GM18511 (cell line): ENCODE data around the gene KRTAP4-8.
"Not testable (repeated sequence)": the region's sequence is repeated elsewhere in the genome, so short reads cannot be mapped to it uniquely, and the experiment has no call there.

Experiments
- ATAC-seq: cut with Tn5 transposase; IDR thresholded peaks from one replicate; pipeline ENCODE4 v1.9.1; 2021; ENCODE audit warnings: mild to moderate bottlenecking, moderate library complexity; ENCODE audit not compliant: unreplicated experiment

The KRTAP4-8 gene

GRCh38 chr17:41108728-41109386, 10.9 kb upstream of the KRTAP4-8 start:
- not testable (repeated sequence) for ATAC-seq

- no peak for ATAC-seq
These were observed 10.1 kb upstream of the KRTAP4-8 start for GRCh38 chr17:41107941-41108450.

DNA sequence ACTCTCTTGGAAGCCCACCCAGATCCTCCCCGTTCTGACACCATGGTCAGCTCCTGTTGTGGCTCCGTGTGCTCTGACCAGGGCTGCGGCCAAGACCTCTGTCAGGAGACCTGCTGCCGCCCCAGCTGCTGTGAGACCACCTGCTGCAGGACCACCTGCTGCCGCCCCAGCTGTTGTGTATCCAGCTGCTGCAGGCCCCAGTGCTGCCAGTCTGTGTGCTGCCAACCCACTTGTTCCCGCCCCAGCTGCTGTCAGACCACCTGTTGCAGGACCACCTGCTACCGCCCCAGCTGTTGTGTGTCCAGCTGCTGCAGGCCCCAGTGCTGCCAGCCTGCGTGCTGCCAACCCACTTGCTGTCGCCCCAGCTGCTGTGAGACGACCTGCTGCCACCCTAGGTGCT, 7.4 kb upstream of the KRTAP4-8 start, which contains the start of gene KRTAP4-9:
TSS of gene KRTAP4-9 (plus strand) at position 43 of the 400 bp plus-strand sequence. CDS start at position 43, 0 bp downstream.
- ATAC-seq: not testable (repeated sequence)

GRCh38 chr17:41104386-41105038, 6.6 kb upstream of the KRTAP4-8 start:
- not testable (repeated sequence) for ATAC-seq

DNA sequence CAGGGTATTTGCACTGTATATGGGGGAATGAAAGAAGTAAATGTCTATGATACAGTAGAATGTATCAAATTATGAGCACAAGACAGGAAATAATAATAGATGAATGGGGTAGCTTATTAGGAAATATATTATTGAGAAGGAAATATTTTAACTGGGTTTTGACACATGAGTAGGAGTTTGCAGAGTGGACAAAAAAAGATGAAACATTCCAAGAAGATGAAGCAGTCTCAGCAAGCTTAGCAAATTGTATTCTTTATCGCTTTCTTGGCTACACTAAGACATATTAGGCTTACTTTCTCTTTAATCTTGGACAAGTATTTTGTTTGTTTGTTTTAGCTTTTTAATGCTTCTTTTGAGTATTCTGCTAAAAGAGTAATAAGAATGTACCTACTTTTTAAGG, 6.0 kb upstream of the KRTAP4-8 start:
- no peak for ATAC-seq

DNA sequence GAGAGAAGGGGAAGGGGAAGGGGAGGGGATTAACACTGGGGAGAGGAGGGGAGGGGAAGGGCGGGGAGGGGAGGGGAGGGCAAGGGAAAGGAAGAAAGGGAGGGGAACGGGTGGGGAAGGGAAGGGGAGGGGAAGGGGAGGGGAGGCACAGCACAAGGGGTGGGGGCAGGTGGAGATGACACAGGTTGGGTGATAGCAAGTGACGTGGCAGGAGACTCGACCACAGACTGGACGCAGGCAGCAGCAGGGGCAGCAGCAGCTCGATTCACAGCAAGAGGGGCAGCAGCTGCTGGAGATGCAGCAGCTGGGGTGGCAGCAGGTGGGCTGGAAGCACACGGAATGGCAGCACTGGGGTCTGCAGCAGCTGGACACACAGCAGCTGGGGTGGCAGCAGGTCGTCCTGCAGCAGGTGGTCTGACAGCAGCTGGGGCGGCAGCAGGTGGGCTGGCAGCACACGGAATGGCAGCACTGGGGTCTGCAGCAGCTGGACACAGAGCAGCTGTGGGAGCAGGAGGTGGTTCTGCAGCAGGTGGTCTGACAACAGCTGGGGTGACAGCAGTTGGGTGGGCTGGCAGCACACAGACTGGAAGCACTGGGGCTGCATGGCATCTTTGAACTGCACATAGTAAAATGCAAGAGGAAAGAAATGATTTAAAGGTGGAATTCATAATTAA, 3.8 kb upstream of the KRTAP4-8 start, which contains the start of gene KRTAP4-16:
TSS of gene KRTAP4-16 (minus strand) at position 624 of the 674 bp plus-strand sequence. CDS start at position 624, 0 bp downstream.
- no peak for ATAC-seq

DNA sequence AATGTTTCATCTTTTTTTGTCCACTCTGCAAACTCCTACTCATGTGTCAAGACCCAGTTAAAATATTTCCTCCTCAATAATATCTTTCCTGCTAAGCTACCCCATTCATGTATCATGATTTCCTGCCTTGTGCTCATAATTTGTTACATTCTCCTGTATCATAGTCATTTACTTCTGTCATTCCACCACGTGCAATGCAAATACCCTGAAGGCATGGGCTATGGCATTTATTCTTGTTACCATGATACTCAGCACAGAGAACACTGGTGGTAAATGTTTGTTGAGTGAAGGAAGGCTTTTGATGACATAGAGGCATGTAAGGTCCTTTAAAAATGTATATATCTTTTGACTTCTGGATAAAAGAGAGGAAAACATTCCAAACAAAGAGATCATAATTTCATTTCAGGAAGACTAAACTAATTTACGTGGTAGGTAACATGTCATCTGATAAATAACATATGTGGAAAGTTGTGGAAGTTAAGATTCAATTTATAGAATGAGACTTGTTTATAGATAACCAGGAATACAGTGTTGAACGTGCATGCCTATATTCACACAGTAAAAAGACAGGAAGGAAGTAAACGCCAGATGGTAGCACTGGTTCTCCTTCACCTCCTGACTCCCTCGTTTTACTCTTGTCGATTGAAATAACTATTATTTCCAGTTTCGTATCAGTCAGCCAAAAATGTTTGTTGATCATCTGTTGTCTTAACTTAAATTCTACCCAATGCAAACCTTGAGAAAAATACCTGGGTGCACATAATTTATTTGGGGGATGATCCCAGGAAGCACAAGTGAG, 1.9 kb upstream of the KRTAP4-8 start:
- ATAC-seq: not testable (repeated sequence)

GRCh38 chr17:41098481-41098880, 539 bp upstream of the KRTAP4-8 start:
- ATAC-seq: no peak

GRCh38 chr17:41096055-41096454, 1.9 kb downstream of the KRTAP4-8 start:
- ATAC-seq: no peak

DNA sequence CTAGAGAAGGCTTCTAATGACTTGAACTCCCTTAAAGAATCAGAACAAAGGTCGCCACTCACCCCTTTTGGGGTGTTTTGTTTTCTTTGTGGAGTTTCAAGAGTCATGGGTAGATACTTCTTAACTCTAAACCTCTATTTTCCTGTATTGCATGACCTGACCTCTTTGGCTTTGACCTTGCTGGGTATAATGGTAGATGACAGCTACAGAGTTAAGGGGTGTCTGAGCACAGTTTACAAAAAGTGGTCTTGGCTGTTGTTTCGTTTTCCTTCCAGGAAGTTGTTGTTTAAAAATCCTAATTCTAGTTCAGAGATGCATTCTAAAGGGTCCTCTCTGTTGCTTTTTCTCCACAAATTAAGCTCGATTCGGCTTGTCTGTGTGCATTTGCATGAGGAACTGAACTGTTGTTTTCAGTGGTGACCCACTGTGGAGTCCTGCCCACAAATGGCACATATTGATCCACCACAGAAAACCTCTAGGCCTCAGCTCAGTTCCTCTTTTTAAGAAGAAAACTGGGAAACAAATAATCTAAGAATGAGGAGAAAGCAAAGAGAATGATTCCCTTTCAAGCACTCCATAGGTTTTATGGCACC, 9.1 kb downstream of the KRTAP4-8 start:
- ATAC-seq: not testable (repeated sequence)

DNA sequence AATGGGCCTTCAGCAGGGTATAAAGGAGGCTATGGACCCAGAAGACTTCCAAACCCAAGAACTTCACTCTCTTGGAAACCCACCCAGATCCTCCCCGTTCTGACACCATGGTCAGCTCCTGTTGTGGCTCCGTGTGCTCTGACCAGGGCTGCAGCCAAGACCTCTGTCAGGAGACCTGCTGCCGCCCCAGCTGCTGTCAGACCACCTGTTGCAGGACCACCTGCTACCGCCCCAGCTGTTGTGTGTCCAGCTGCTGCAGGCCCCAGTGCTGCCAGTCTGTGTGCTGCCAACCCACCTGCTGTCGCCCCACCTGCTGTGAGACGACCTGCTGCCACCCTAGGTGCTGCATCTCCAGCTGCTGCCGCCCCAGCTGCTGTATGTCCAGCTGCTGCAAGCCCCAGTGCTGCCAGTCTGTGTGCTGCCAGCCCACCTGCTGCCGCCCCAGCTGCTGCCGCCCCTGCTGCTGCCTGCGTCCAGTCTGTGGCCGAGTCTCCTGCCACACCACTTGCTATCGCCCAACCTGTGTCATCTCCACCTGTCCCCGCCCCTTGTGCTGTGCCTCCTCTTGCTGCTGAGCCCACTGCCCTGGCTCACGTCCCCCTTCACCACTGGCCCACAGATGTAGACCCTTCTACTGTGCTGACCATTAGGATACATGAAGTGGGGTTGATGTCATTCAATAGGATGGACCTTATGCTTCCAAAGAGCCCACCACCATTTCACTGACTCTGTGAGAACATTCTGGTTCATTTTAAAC, 13.7 kb downstream of the KRTAP4-8 start, which contains the start of gene KRTAP4-7:
TSS of gene KRTAP4-7 (plus strand) at position 51 of the 757 bp plus-strand sequence. CDS start at position 108, 57 bp downstream.
- not testable (repeated sequence) for ATAC-seq

DNA sequence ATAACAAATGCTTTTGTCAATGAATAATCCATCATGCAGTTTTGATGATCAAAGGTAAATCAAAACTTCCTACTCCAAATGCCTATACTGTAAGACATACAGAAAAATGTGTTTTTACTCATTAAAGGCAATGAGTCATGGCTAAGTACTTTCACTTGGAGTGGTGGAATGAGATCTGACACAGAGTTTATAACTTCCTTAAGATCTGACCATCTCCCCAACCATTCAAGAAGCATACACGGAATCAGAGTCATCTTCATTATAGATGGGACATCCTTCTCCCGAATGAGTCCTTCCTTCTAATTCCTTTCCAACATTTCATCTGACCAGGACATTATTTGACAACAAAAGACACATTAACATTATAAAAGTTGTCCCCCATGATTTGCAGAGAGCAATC, 14.5 kb downstream of the KRTAP4-8 start:
- not testable (repeated sequence) for ATAC-seq

- no peak for ATAC-seq
These were observed 15.3 kb downstream of the KRTAP4-8 start for GRCh38 chr17:41082626-41083025.

DNA sequence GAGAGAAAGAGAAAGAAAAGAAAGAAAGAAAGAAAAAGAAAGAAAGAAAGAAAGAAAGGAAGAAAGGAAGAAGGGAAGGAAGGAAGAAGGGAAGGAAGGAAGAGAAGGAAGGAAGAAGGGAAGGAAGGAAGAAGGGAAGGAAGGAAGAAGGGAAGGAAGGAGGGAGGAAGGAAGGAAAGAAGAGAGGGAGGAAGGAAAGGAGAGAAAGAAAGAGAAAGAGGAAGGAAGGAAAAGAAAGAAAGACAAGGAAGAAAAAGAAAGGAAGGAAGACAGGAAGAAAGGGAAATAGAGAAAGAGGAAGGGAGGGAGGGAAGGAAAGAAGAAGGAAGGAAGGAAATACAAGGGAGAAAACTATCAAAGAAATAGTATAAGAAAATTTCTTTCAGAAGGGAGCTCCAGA, 21.2 kb downstream of the KRTAP4-8 start:
- ATAC-seq: no peak

- ATAC-seq: no peak
These were observed 24.3 kb downstream of the KRTAP4-8 start for GRCh38 chr17:41073676-41074075.

GRCh38 chr17:41071606-41072360, 26.2 kb downstream of the KRTAP4-8 start:
- ATAC-seq: no peak

GRCh38 chr17:41069031-41069430, 28.9 kb downstream of the KRTAP4-8 start:
- ATAC-seq: no peak

GRCh38 chr17:41067281-41067680, 30.7 kb downstream of the KRTAP4-8 start:
- ATAC-seq: no peak
